Retinal pigment epithelial cell (primary cell): Measurements from ENCODE around the gene HDHD5.
A peak's percentile ranks its signal among the peaks of the same experiment; 100 is the strongest.

Source experiments
- DNase-seq: peaks from one replicate; pipeline ENCODE4 v3.0.0-alpha.2; 2010; ENCODE audit warnings: low read depth
- H3K4me3 ChIP-seq: 2 replicates; pipeline ENCODE4 v1.5.1; 2011; ENCODE audit warnings: mild to moderate bottlenecking, low read length, control low read depth, moderate library complexity
- CTCF ChIP-seq: conservative IDR thresholded peaks from 2 replicates; pipeline ENCODE4 v1.5.1; 2011; ENCODE audit warnings: low read depth, low read length, control low read depth, inconsistent platforms

The HDHD5 gene

GRCh38 chr22:17120281-17120680 is 38.8 kb downstream of the HDHD5 start:
- peak; percentile 10 for DNase-seq
- no peak overlapping the region for H3K4me3 ChIP-seq

GRCh38 chr22:17119481-17120202 is 39.4 kb downstream of the HDHD5 start:
- no peak for DNase-seq
- peak; percentile 46 for TF ChIP-seq CTCF
- no peak overlapping the region for H3K4me3 ChIP-seq

More at GRCh38 chr22:17120281-17120680, 38.8 kb downstream of the HDHD5 start:
- TF ChIP-seq CTCF, result no peak

GRCh38 chr22:17118342-17118741 is 40.7 kb downstream of the HDHD5 start:
- no peak overlapping the region for H3K4me3 ChIP-seq
- DNase-seq, result no peak
- no peak for TF ChIP-seq CTCF

GRCh38 chr22:17117890-17118289 is 41.2 kb downstream of the HDHD5 start:
- DNase-seq, result no peak
- TF ChIP-seq CTCF, result no peak
- no peak overlapping the region for H3K4me3 ChIP-seq

GRCh38 chr22:17117400-17117799 is 41.7 kb downstream of the HDHD5 start:
- no peak for TF ChIP-seq CTCF
- no peak overlapping the region for H3K4me3 ChIP-seq
- DNase-seq, result no peak

GRCh38 chr22:17116572-17117330 is 42.3 kb downstream of the HDHD5 start:
- DNase-seq, result no peak
- no peak for TF ChIP-seq CTCF
- no peak overlapping the region for H3K4me3 ChIP-seq
